ENCODE results near the gene CACNA2D3.

DNA sequence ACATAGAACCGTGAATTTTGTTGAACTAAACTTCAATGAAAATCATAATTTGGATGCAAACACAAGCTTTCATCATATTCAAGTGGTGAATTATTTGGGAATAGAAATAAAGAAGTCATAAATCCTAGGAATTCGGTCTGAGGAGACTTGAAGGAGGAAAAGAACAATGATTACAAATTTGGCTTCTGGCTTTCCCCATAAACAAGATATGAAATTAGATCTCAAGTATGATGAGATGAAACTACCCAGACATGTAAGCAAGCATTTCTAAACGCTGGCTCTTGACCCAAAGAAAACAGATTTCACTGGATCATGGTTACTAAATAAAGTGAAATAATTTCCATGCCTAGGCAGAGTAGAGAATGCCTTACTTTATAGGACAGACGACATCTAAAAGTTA, 952.4 kb downstream of the CACNA2D3 start:
- TF ChIP-seq, protein P1, sequence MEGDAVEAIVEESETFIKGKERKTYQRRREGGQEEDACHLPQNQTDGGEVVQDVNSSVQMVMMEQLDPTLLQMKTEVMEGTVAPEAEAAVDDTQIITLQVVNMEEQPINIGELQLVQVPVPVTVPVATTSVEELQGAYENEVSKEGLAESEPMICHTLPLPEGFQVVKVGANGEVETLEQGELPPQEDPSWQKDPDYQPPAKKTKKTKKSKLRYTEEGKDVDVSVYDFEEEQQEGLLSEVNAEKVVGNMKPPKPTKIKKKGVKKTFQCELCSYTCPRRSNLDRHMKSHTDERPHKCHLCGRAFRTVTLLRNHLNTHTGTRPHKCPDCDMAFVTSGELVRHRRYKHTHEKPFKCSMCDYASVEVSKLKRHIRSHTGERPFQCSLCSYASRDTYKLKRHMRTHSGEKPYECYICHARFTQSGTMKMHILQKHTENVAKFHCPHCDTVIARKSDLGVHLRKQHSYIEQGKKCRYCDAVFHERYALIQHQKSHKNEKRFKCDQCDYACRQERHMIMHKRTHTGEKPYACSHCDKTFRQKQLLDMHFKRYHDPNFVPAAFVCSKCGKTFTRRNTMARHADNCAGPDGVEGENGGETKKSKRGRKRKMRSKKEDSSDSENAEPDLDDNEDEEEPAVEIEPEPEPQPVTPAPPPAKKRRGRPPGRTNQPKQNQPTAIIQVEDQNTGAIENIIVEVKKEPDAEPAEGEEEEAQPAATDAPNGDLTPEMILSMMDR (IDR thresholded peaks at IDR 0.05): no peak
- TF ChIP-seq, protein P2, sequence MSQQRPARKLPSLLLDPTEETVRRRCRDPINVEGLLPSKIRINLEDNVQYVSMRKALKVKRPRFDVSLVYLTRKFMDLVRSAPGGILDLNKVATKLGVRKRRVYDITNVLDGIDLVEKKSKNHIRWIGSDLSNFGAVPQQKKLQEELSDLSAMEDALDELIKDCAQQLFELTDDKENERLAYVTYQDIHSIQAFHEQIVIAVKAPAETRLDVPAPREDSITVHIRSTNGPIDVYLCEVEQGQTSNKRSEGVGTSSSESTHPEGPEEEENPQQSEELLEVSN (IDR thresholded peaks at IDR 0.05; ENCODE audit: borderline replicate concordance, low read depth): no peak
- TF ChIP-seq SMC3 (IDR thresholded peaks at IDR 0.05) (no peak), HDAC2 (IDR thresholded peaks at IDR 0.05) (no peak), NFE2L2 (conservative IDR thresholded peaks at IDR 0.05; ENCODE audit: low read length) (no peak), HOXB13 (CRISPR knock-in tag; IDR thresholded peaks at IDR 0.05; ENCODE audit: low read depth) (no peak), MAZ (IDR thresholded peaks at IDR 0.05; ENCODE audit: borderline replicate concordance, low read depth, low read length) (no peak), POLR2A (IDR thresholded peaks at IDR 0.05; ENCODE audit: low read length) (no peak), ZFP36 (IDR thresholded peaks at IDR 0.05; ENCODE audit: borderline replicate concordance, partially characterized antibody) (no peak), RCOR1 (IDR thresholded peaks at IDR 0.05; ENCODE audit: low read depth, low read length) (no peak), RAD21 (conservative IDR thresholded peaks at IDR 0.05 in 1 of 2, IDR thresholded peaks at IDR 0.05 in 1 of 2) (no peak)
- TF ChIP-seq, protein P3, sequence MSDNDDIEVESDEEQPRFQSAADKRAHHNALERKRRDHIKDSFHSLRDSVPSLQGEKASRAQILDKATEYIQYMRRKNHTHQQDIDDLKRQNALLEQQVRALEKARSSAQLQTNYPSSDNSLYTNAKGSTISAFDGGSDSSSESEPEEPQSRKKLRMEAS (IDR thresholded peaks at IDR 0.05): no peak
- TF ChIP-seq, protein P4, sequence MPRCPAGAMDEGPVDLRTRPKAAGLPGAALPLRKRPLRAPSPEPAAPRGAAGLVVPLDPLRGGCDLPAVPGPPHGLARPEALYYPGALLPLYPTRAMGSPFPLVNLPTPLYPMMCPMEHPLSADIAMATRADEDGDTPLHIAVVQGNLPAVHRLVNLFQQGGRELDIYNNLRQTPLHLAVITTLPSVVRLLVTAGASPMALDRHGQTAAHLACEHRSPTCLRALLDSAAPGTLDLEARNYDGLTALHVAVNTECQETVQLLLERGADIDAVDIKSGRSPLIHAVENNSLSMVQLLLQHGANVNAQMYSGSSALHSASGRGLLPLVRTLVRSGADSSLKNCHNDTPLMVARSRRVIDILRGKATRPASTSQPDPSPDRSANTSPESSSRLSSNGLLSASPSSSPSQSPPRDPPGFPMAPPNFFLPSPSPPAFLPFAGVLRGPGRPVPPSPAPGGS (IDR thresholded peaks at IDR 0.05): no peak

All from A549 (cell line).